ENCODE results near the gene ADGRA1.

DNA sequence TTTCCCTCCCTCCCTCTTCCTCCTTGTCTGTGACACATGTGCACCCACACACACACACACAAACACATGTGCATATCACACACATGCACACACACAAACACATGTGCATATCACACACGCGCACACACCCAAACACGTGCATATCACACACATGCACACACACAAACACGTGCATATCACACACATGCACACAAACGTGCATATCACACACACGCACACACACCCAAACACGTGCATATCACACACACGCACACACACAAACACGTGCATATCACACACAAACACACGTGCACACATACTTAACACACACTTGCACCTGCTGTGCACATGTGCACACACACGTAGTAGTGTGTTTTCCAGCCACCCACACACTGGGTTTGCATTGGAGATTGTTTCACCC, 42.9 kb downstream of the ADGRA1 start:
- TF ChIP-seq, protein P1, sequence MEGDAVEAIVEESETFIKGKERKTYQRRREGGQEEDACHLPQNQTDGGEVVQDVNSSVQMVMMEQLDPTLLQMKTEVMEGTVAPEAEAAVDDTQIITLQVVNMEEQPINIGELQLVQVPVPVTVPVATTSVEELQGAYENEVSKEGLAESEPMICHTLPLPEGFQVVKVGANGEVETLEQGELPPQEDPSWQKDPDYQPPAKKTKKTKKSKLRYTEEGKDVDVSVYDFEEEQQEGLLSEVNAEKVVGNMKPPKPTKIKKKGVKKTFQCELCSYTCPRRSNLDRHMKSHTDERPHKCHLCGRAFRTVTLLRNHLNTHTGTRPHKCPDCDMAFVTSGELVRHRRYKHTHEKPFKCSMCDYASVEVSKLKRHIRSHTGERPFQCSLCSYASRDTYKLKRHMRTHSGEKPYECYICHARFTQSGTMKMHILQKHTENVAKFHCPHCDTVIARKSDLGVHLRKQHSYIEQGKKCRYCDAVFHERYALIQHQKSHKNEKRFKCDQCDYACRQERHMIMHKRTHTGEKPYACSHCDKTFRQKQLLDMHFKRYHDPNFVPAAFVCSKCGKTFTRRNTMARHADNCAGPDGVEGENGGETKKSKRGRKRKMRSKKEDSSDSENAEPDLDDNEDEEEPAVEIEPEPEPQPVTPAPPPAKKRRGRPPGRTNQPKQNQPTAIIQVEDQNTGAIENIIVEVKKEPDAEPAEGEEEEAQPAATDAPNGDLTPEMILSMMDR (IDR thresholded peaks at IDR 0.05; ENCODE audit: low read depth, low read length), result no peak
- TF ChIP-seq EZH2phosphoT487 (IDR thresholded peaks at IDR 0.05; ENCODE audit: low read depth), result no peak
